Tibial nerve (tissue), 4 donors: ENCODE results near the gene INO80D. TPM values are rescaled to one million over a fixed set of nuclear protein-coding genes. Genes with fewer than 3 reads are reported as not detected.

Experiments
- DNase-seq, 2 donors: peaks; one replicate each; pipeline ENCODE4 v3.0.0-alpha.2; 2019; ENCODE audit warnings: low spot score in 2 of 2
- H3K27ac ChIP-seq, 4 donors: fragments of 200-600 bp; sonication (generic) in 3 of 4; one replicate each; pipeline ENCODE4 v1.5.1; 2017 to 2019; ENCODE audit warnings: mild to moderate bottlenecking in 1 of 4
- H3K27me3 ChIP-seq, 2 donors: fragments of 200-600 bp; sonication (generic) in 1 of 2; one replicate each; pipeline versions ENCODE4 v1.5.1 to v1.6.0; 2017 to 2019
- H3K36me3 ChIP-seq, 3 donors: fragments of 200-600 bp; sonication (generic); one replicate each; pipeline ENCODE4 v1.5.1; 2018 to 2019
- H3K4me1 ChIP-seq, 4 donors: fragments of 200-600 bp; sonication (generic) in 3 of 4; one replicate each; pipeline ENCODE4 v1.5.1; 2017 to 2019
- H3K4me3 ChIP-seq, 4 donors: fragments of 200-600 bp; sonication (generic) in 3 of 4; one replicate each; pipeline ENCODE4 v1.5.1; 2017 to 2019; ENCODE audit warnings: mild to moderate bottlenecking in 1 of 4, moderate library complexity in 1 of 4
- H3K9me3 ChIP-seq, 4 donors: fragments of 200-600 bp; sonication (generic) in 3 of 4; one replicate each; pipeline ENCODE4 v1.5.1; 2017 to 2019
- EP300 ChIP-seq, 2 donors: sonication (generic); formaldehyde crosslinking; IDR thresholded peaks; one replicate each; pipeline ENCODE4 v1.6.1; 2017; ENCODE audit warnings: antibody characterized with exemption in 2 of 2, mild to moderate bottlenecking in 1 of 2
- POLR2A ChIP-seq, 2 donors: fragments of 450-650 bp; IDR thresholded peaks; one replicate each; pipeline ENCODE4 v1.6.1; 2017; ENCODE audit warnings: antibody characterized with exemption in 2 of 2, mild to moderate bottlenecking in 2 of 2, moderate library complexity in 2 of 2
- WGBS, 2 donors: methylation state at CpG; one replicate each; pipeline ENCODE4 v1.1.5; 2018; 5-methylcytosine and 5-hydroxymethylcytosine counted together
- total RNA-seq, 4 donors: library from RNA; depleted of rRNA; stranded (reverse); fragments of >200 nt; gene quantifications; one replicate each; pipeline ENCODE4 v1.1.0, GENCODE V29; 2016
- TF ChIP-seq, protein P1 (sequence below), 5 experiments: fragments of 200-600 bp in 3 of 5; fragments of 450-650 bp in 2 of 5; sonication (generic) in 3 of 5; IDR thresholded peaks; one replicate each; pipeline ENCODE4 v1.5.1; 2016 to 2019; ENCODE audit warnings: antibody characterized with exemption in 5 of 5, mild to moderate bottlenecking in 3 of 5, moderate library complexity in 2 of 5

The INO80D gene
- total RNA-seq, 4 donors from 2014 or later, result 16.9 to 24.3 (median 20.6) TPM

DNA sequence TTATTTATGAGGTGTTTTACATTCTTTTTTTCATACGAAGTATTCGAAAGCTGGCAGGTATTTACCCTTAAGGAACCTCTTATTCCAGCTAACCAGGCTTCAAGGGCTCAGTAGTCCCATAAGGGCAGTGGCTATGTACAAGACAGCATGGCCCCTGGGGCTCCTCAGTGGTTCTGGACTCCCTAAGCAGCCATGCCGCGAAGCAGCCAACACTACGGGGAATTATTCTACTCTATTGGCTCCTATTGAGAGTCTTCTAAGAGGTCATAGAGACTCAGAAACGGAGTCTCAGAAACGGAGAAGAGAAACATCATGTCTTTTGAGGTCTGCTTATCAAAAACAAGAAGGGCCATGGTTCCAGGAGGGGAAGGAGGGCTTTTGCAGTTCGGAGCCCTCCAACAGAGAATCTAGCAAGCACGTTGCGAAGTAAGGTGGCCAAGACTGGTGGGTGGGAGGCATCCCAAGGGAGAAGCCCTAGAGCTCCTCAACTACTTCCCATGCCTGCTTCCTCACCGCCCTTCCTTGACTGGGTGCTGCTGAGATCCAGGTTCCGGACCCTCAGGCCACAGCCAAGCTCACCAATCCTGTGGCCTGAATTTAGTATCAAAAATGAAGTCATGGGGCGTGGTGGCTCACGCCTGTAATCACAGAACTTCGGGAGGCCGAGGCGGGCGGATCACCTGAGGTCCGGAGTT, 109.7 kb downstream of the INO80D start:
- Histone ChIP-seq H3K27ac (no peak overlapping the region), H3K36me3 (no peaks in the 10 kb centered on the region), H3K9me3 (no peaks in the 10 kb centered on the region), H3K4me3 (no peak overlapping the region), H3K4me1 (peaks cover 0 to 5% (median 0%) of the 10 kb centered on the region in 4 donors), H3K27me3 (no peaks in the 10 kb centered on the region)
- TF ChIP-seq POLR2A (IDR thresholded peaks at IDR 0.05) (no peak), EP300 (IDR thresholded peaks at IDR 0.05) (no peak)
- TF ChIP-seq, protein P1, sequence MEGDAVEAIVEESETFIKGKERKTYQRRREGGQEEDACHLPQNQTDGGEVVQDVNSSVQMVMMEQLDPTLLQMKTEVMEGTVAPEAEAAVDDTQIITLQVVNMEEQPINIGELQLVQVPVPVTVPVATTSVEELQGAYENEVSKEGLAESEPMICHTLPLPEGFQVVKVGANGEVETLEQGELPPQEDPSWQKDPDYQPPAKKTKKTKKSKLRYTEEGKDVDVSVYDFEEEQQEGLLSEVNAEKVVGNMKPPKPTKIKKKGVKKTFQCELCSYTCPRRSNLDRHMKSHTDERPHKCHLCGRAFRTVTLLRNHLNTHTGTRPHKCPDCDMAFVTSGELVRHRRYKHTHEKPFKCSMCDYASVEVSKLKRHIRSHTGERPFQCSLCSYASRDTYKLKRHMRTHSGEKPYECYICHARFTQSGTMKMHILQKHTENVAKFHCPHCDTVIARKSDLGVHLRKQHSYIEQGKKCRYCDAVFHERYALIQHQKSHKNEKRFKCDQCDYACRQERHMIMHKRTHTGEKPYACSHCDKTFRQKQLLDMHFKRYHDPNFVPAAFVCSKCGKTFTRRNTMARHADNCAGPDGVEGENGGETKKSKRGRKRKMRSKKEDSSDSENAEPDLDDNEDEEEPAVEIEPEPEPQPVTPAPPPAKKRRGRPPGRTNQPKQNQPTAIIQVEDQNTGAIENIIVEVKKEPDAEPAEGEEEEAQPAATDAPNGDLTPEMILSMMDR (IDR thresholded peaks at IDR 0.05), result no peak
- 86 to 94% methylated on average over 19 of the region's 19 CpGs for WGBS, 2 donors
- DNase-seq, result no peak

DNA sequence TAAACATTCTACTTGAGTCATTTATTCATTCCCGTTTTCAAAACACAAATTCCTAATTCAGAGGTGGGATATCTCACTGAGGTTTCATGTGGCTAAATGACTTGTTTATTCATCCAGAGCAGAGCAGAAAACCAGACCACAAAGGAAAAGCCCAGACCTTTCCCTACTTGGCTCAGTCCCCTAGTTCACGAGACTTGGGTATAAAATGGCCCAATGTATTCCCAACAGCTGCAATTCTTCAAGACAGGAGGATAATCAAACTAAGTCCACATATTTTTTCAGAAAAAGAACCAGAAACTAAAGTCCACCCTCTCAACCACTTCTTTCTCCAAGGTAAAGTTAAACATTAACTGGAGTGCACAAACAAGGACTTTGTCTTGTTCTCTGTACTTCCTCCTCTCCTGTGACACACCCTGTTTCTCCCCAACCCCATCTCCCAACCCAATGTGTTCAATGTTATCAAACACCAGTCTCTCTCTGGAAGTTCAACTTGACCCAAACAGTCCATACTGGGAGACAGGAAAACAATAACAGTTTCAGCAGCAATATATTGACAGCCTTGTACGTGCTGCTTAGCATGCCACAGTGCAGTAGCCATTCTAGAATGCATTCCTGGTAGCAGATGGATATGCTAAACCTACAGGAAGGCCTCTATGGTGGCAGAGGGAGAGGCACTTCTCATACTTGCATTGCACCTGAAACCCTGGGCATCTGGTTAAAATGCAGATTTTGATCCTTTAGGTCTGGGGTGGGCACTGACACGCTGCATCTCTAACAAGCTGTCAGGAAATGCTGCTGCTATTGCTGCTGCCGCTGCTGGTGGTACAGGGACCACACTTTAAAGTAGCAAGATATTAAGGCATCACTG, 110.7 kb downstream of the INO80D start:
- Histone ChIP-seq H3K4me1 (peaks cover 0 to 5% (median 0%) of the 10 kb centered on the region in 4 donors), H3K27ac (no peak overlapping the region), H3K9me3 (no peaks in the 10 kb centered on the region), H3K36me3 (no peaks in the 10 kb centered on the region), H3K4me3 (no peak overlapping the region), H3K27me3 (no peaks in the 10 kb centered on the region)
- no peak for DNase-seq
- TF ChIP-seq POLR2A (IDR thresholded peaks at IDR 0.05) (no peak), EP300 (IDR thresholded peaks at IDR 0.05) (no peak)
- TF ChIP-seq, protein P1 (IDR thresholded peaks at IDR 0.05), result no peak
- WGBS, 2 donors, result 38 to 60% methylated on average over 5 of the region's 5 CpGs

DNA sequence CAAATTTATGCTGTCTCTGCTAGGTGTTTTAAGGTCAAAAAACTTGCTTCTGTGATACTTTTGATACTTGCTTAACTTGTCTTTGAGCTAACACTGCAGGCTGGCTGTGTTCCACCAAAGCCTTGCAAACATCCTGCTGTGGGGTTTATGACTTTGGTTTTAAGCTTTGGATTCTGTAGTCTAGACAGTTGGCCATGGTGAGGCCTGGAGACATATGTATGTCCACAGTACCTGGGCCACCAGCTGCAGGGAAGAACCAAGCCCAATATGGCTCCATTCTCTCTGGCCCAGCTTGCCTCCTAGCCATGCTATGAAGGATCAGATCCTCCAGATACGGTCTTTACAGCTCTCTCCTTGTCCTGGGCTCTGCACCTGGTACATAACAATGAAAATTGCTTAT, 113.9 kb downstream of the INO80D start:
- H3K27me3 ChIP-seq, result no peaks in the 10 kb centered on the region
- no peak overlapping the region for H3K27ac ChIP-seq
- no peak for DNase-seq
- no peak overlapping the region for H3K4me3 ChIP-seq
- TF ChIP-seq POLR2A (IDR thresholded peaks at IDR 0.05) (no peak), EP300 (IDR thresholded peaks at IDR 0.05) (no peak)
- TF ChIP-seq, protein P1 (IDR thresholded peaks at IDR 0.05), result no peak
- no peaks in the 10 kb centered on the region for H3K9me3 ChIP-seq
- peaks cover 0 to 5% (median 0%) of the 10 kb centered on the region in 4 donors for H3K4me1 ChIP-seq
- WGBS, 2 donors, result 80 to 100% methylated on average over 1 of the region's 1 CpG
- no peaks in the 10 kb centered on the region for H3K36me3 ChIP-seq

DNA sequence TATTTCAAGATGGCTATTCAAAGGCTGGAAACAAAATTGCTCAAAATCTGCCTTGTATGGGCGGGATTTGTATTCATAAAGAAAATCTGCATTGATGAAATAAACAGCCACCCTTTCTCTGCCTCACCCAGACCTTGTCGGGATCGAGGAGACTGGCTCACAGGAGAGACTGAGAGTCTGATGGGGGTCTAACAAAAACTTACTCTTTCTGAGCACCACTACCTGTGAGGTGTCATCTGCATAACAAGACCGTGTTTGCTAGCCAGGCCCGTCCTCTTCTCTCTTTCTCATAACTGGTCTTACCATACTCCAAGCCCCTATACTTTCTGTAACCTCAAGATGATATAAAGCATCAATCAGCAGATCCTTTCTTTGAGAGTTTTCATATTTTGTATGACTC, 115.6 kb downstream of the INO80D start:
- Histone ChIP-seq H3K36me3 (no peaks in the 10 kb centered on the region), H3K9me3 (no peaks in the 10 kb centered on the region), H3K4me1 (peaks cover 0 to 5% (median 0%) of the 10 kb centered on the region in 4 donors), H3K27ac (no peak overlapping the region), H3K4me3 (no peak overlapping the region), H3K27me3 (no peaks in the 10 kb centered on the region)
- 61 to 63% methylated on average over 5 of the region's 5 CpGs for WGBS, 2 donors
- no peak for DNase-seq
- no peak for TF ChIP-seq POLR2A (IDR thresholded peaks at IDR 0.05)
- no peak for TF ChIP-seq EP300 (IDR thresholded peaks at IDR 0.05)
- TF ChIP-seq, protein P1 (IDR thresholded peaks at IDR 0.05), result no peak

DNA sequence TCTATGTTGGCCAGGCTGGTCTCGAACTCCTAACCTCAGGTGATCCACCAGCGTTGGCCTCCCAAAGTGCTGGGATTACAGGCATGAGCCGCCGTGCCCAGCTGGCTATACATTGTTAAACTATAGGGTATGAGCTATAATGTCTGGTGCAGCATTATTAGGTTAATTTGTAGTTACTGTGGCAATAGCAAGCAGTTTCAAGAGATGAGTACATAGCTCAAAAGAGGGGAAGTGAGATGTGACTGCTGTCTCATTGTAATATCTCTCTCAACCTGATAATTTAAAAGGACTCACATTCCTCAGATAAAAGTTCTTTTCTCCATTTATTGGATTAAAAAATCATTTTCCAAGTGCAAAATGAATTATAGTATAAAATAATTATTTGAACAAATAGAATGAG, 116.4 kb downstream of the INO80D start:
- TF ChIP-seq POLR2A (IDR thresholded peaks at IDR 0.05) (no peak), EP300 (IDR thresholded peaks at IDR 0.05) (no peak)
- TF ChIP-seq, protein P1 (IDR thresholded peaks at IDR 0.05), result no peak
- Histone ChIP-seq H3K4me1 (no peaks in the 10 kb centered on the region), H3K4me3 (no peak overlapping the region), H3K27ac (no peak overlapping the region), H3K36me3 (no peaks in the 10 kb centered on the region), H3K9me3 (no peaks in the 10 kb centered on the region), H3K27me3 (no peaks in the 10 kb centered on the region)
- 94 to 100% methylated on average over 4 of the region's 4 CpGs for WGBS, 2 donors
- no peak for DNase-seq
